ENCODE data around the gene KAT8. TPM values are rescaled to one million over a fixed set of nuclear protein-coding genes. Genes with fewer than 3 reads are reported as not detected.

The KAT8 gene
- total RNA-seq, 1 donor = 31.8 TPM

- H3K9me3 ChIP-seq (ENCODE audit: low read depth, low read length) = no peaks in the 10 kb centered on the region
- no peak for TF ChIP-seq CTCF (IDR thresholded peaks at IDR 0.05; ENCODE audit: extremely low read depth, low read depth, low read length)
- H3K36me3 ChIP-seq (ENCODE audit: insufficient read depth, low read length) = peaks cover 8% of the 10 kb centered on the region
- H3K4me1 ChIP-seq (ENCODE audit: insufficient read depth, low read length) = peaks cover 4% of the 10 kb centered on the region
- DNase-seq (ENCODE audit: insufficient read length, low spot score, missing footprints) = peak; percentile 80
- H4K20me1 ChIP-seq (ENCODE audit: insufficient read depth, low read length) = no peaks in the 10 kb centered on the region
- no peak overlapping the region for H3K4me2 ChIP-seq (ENCODE audit: insufficient read depth, low read length)
- no peak overlapping the region for H3K4me3 ChIP-seq (ENCODE audit: insufficient read depth, low read length)
- H3K27me3 ChIP-seq (ENCODE audit: insufficient read depth, low read length) = peaks cover under 1% of the 10 kb centered on the region
- no peak overlapping the region for H3K27ac ChIP-seq (ENCODE audit: low read depth, low read length)
- H3K79me2 ChIP-seq (ENCODE audit: insufficient read depth, low read length) = no peaks in the 10 kb centered on the region
- H2AFZ ChIP-seq (ENCODE audit: low read length) = no peak overlapping the region
Measured at GRCh38 chr16:31129568-31130335, 12.3 kb downstream of the KAT8 start.

- peaks cover 8% of the 10 kb centered on the region for H3K36me3 ChIP-seq (ENCODE audit: insufficient read depth, low read length)
- H4K20me1 ChIP-seq (ENCODE audit: insufficient read depth, low read length) = no peaks in the 10 kb centered on the region
- H3K4me2 ChIP-seq (ENCODE audit: insufficient read depth, low read length) = no peak overlapping the region
- H3K27me3 ChIP-seq (ENCODE audit: insufficient read depth, low read length) = peaks cover 4% of the 10 kb centered on the region
- peak; percentile 55 for DNase-seq (ENCODE audit: insufficient read length, low spot score, missing footprints)
- no peak overlapping the region for H3K4me3 ChIP-seq (ENCODE audit: insufficient read depth, low read length)
- no peak overlapping the region for H2AFZ ChIP-seq (ENCODE audit: low read length)
- peaks cover 4% of the 10 kb centered on the region for H3K4me1 ChIP-seq (ENCODE audit: insufficient read depth, low read length)
- no peaks in the 10 kb centered on the region for H3K9me3 ChIP-seq (ENCODE audit: low read depth, low read length)
- no peak overlapping the region for H3K27ac ChIP-seq (ENCODE audit: low read depth, low read length)
- H3K79me2 ChIP-seq (ENCODE audit: insufficient read depth, low read length) = no peaks in the 10 kb centered on the region
- no peak for TF ChIP-seq CTCF (IDR thresholded peaks at IDR 0.05; ENCODE audit: extremely low read depth, low read depth, low read length)
Measured at GRCh38 chr16:31130336-31130891, 12.9 kb downstream of the KAT8 start.

- no peak overlapping the region for H3K27ac ChIP-seq (ENCODE audit: low read depth, low read length)
- peaks cover 8% of the 10 kb centered on the region for H3K36me3 ChIP-seq (ENCODE audit: insufficient read depth, low read length)
- no peak overlapping the region for H3K4me3 ChIP-seq (ENCODE audit: insufficient read depth, low read length)
- H2AFZ ChIP-seq (ENCODE audit: low read length) = no peak overlapping the region
- peaks cover 4% of the 10 kb centered on the region for H3K27me3 ChIP-seq (ENCODE audit: insufficient read depth, low read length)
- peaks cover 4% of the 10 kb centered on the region for H3K4me1 ChIP-seq (ENCODE audit: insufficient read depth, low read length)
- no peaks in the 10 kb centered on the region for H4K20me1 ChIP-seq (ENCODE audit: insufficient read depth, low read length)
- H3K79me2 ChIP-seq (ENCODE audit: insufficient read depth, low read length) = no peaks in the 10 kb centered on the region
- TF ChIP-seq CTCF (IDR thresholded peaks at IDR 0.05; ENCODE audit: extremely low read depth, low read depth, low read length) = no peak
- peak; percentile 77 for DNase-seq (ENCODE audit: insufficient read length, low spot score, missing footprints)
- H3K9me3 ChIP-seq (ENCODE audit: low read depth, low read length) = no peaks in the 10 kb centered on the region
- no peak overlapping the region for H3K4me2 ChIP-seq (ENCODE audit: insufficient read depth, low read length)
Measured at GRCh38 chr16:31130899-31131298, 13.4 kb downstream of the KAT8 start.

GRCh38 chr16:31131416-31131815 lies 14.0 kb downstream of the KAT8 start:
- DNase-seq (ENCODE audit: insufficient read length, low spot score, missing footprints) = peak; percentile 81
- no peak for TF ChIP-seq CTCF (IDR thresholded peaks at IDR 0.05; ENCODE audit: extremely low read depth, low read depth, low read length)
- Histone ChIP-seq H3K4me3 (ENCODE audit: insufficient read depth, low read length) (no peak overlapping the region), H3K4me1 (ENCODE audit: insufficient read depth, low read length) (peaks cover 4% of the 10 kb centered on the region), H3K4me2 (ENCODE audit: insufficient read depth, low read length) (no peak overlapping the region), H2AFZ (ENCODE audit: low read length) (no peak overlapping the region), H3K27ac (ENCODE audit: low read depth, low read length) (no peak overlapping the region), H3K9me3 (ENCODE audit: low read depth, low read length) (no peaks in the 10 kb centered on the region), H3K79me2 (ENCODE audit: insufficient read depth, low read length) (no peaks in the 10 kb centered on the region), H3K27me3 (ENCODE audit: insufficient read depth, low read length) (peaks cover 4% of the 10 kb centered on the region), H4K20me1 (ENCODE audit: insufficient read depth, low read length) (no peaks in the 10 kb centered on the region), H3K36me3 (ENCODE audit: insufficient read depth, low read length) (peaks cover 8% of the 10 kb centered on the region)

All from osteoblast (primary cell).